Stimulated activated naive CD4-positive, alpha-beta T cell (primary cell): ENCODE data around the gene HOXA6.
A peak's percentile ranks its signal among the peaks of the same experiment; 100 is the strongest.

ENCODE experiments used
- DNase-seq, 6 experiments: peaks; one replicate each; lab custom pipeline; 2025; lab: John Stamatoyannopoulos, UW

The HOXA6 gene

DNA sequence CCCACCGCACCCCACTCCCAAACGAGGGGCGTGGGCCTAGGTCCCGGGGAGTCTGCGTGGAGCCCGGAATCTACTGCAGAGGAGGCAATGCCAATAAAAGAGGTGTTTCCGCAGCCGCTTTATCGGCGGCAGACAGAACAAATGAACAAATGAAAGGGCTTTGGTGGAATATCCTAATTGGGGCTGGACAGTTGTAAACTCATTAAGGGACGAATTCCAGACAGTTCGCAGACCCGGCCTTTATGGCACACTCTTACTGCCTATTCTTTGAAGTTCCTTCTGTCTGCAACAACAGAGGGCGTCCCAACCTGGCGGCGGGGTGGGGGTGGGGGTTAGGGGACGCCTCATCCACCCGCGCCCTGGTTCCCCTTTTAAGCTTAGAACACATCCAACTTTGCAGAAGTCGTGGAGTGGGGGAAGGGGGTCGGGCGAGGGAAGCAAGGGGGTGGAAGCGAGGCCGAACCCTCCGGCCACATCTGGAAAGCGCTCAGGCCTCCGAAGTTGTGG lies 13.7 kb upstream of the HOXA6 start:
- DNase-seq: no peak

DNA sequence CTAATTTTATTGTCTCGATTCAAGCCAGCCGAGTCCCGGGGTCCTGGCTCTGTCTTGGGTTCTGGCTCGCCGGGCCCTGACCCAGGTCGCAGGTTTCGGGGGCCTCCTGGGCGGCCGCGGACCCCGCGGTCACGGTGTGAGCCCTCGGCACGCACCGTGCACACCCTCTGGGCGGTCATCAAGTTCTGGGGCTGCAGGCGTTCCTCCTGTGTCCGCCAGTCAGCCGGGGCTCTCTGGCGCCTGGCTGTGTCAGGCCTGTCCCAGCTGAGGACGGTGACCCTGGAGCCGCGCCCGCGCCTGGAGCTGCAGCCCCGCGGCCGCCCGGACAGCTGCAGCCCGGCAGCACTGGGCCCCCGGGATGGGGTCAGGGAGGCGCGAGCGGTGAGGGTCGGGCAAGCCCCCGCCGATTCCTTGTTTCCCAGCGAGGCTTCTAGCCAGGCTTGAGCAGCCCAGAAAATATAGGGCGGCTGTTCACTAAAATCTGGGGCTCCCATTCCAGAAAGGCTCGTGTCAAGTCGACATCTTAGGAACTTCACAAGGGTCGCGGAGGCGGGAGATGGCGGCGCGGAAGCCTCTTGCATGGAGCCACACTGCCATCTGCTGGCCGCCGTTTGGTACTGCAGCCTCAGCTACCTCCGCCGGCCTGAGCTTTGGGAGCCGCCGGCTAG lies 13.1 kb upstream of the HOXA6 start:
- peak; percentile 59 to 88 (median 76) for DNase-seq

DNA sequence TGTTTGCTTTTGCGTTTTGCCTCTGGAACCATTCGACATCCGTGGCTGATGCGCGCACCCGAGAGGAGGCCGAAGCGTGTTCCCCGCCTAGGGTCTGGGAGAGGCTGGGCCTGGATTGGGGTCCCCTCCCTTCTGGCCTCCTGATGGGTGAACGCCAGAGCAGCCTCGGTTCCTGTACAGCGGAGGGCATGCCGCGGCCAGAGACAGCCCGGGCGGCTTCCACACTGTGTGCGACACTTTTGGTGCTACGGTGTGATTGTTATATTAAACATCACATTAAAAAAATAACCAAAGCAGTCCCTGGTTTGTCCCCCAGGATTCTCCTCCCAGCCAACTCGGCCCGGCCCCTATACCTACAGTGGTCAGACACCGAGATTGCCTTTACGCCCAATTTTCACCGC lies 12.6 kb upstream of the HOXA6 start:
- no peak for DNase-seq

DNA sequence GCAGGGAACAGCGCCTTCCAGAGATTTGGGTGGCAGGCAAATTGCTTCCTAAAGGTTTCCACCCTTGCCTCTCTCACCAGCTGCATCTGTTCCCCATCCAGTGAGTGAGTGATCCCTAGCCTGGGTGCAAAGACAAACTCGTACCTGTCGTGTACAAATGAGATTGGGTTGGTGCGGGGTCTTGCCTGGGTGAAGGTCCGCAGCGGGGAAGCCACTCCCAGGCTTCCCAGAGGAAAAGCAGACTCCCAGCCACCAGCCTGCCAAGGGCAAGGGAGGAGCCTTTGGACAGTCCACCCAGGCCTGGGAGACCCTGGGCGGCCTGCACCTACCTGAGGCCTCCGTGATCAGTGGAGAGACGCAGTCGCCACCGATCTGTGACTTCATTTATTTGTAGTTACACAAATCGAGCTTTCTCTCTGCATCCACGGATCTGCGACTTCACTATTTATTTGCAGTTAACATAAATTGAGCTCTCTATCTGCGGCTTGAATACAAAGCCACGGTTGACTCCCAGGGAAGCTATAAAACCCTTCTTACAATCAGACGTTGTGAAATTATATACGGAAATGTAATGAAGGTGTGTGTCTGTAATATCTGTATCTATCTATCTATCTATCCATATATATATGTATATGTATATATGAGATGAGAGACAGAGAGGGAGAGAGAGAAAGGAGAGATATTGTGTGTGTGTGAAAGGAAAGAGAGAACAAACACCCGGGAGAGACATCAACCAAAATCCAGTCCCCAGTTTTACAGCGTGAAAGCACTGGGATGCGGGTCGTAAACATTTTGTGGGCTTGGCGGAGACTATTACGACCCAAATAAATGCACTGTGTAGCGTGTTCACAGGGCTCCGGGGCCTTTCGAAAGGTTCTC lies 11.9 kb upstream of the HOXA6 start:
- no peak for DNase-seq

DNA sequence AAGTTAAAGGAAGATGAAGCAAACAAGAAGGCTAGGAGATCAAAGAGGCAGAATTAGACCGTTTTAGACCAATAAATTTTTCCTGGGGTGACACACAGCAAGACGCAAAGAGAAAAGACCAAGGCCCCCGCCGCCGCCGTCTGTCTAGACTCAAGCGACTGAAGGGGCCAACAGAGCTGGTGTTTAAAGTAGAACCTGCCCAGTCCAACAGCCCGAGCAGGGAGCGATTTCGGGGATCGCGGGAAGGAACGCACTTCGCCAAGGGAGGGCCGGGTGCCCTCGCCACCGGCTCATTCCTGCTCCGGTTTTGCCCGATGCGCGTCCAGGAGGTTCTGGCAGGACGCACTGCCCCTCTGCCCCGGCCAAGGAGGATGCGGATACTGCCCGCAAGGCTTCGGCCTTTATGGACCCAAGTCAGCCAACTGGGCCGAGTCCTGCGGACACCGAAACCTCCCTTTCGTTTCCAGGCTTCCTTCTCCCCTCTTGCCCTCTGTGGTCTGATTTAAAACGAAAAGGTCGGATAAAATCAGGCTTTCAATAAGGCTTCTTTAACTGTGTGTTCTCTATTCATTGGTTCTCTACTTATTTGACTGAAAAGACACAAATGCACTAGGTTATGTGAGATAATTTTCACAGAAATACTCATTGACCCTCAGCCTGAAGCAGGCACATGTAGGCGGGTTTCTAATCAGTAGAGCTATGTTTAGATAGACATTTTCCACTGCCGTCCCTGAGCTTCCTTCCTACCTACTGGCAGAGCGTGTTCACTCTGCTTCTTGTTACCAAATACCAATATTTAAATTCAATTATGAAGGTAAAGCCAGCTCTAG lies 11.1 kb upstream of the HOXA6 start:
- no peak for DNase-seq

DNA sequence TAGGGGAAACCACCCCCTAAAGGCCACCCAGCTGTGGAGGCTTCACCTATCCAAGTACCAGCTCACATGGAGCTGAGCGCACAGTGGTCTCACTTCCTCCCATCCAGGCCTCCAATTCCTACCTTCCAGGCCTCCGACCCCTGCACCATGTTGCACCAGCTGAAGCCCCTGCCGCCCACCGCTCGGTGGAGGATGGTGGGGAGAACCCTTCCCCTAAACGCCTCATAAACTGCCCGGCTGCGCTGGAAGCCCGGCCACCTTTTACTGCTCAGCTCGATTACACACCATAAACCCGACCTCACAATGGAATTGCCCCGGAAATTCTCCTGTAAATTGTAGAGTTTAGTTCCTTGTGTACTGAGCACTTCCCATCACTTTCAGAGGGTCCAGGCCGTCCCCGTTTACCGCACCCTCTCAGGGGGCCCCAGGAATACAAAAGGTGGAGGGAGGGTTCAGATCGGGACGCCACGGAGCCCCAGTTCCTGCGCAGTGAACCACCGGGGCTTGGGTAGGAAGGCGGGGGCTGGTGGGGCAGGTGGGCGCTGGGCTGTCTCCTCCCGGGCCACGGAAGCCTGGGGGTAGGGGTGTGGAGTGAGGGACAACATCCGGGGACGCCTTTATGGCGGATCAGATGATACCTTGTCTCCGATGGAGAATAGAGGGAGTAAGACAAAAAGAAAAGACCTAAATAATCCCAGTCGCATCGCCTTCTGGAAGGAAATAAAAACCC lies 10.3 kb upstream of the HOXA6 start:
- DNase-seq: no peak

DNA sequence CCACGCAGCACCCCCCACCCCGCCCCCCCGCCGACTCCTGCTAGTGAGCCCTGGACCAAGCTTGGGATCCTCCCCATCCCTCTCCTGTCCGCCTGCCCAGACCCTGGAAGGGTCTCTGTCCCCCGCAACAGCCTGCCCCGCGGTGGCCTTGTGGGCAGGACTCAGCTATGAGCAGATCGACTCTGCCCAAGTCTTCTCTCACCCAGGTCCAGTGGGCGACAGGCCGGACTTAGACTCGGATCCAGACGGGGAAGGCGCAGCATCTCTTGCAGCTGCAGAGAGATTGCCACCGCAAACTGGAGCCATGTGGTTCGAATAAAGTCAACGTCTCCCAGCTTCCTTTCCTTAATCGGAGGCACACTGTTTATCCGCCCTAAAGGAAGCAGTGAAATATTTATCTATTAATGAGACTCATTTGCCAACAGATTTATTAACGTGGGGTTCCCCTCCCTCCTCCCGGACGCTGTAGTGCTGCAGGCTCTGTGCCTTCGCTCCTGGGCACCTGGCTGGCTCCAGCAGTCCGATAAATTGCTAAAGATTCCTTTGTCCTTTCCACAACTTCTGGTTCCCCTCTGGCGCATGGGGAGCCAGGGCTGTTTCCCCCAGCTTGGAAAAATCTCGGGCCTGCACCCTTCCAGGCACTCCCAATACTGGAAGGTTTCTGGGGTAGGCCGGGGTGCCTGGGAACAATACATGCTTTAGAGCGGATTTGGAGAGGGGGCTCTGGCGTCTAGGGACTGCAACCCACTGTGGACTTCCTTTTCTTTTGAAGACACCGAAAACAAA lies 9.5 kb upstream of the HOXA6 start:
- no peak for DNase-seq

DNA sequence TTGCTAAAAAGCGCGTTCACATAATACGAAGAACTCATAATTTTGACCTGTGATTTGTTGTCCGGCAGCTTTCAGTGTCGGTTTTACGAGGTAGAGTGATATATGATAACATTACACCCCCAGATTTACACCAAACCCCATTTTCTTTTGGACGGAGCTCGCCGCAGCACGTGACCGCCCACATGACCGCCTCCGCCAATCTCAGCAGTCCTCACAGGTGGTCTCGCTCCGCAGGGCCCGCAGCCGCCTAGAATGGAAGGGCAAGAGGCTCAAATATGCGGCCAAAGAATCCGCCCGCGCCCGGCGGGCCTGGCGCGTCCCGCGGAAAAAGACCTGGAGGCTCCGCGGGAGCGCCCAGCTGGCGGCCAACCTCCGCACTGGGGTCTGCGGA lies 8.9 kb upstream of the HOXA6 start, which contains the start of gene HOXA7:
HOXA7 (minus strand) TSS at position 168 of the 391 bp plus-strand sequence; CDS start at position 38, 130 bp downstream.
- no peak for DNase-seq

DNA sequence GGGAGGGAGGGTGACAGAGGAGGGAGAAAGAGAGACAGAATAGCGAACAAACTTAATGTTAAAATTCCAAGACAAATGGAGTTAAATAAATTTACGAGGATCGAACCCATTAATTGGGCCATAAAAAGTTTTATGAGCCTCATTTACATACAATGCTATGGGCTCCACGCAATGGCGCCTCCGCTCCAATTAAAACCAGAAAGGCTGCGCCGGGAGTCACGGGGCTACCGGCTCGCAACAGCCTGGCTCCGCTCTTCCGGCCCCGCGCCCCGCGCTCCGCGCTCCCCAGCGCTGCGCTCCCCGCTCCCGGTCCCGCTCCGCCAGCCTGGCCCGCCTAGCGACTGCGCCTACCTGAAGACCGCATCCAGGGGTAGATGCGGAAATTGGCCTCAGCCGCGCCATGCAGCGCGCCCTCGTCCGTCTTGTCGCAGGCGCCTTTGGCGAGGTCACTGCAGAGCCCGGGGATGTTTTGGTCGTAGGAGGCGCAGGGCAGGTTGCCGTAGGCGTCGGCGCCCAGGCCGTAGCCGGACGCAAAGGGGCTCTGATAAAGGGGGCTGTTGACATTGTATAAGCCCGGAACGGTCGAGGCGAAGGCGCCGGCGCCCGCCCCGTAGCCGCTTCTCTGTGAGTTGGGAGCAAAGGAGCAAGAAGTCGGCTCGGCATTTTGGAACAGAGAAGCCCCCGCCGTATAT lies 8.4 kb upstream of the HOXA6 start:
- DNase-seq: no peak

DNA sequence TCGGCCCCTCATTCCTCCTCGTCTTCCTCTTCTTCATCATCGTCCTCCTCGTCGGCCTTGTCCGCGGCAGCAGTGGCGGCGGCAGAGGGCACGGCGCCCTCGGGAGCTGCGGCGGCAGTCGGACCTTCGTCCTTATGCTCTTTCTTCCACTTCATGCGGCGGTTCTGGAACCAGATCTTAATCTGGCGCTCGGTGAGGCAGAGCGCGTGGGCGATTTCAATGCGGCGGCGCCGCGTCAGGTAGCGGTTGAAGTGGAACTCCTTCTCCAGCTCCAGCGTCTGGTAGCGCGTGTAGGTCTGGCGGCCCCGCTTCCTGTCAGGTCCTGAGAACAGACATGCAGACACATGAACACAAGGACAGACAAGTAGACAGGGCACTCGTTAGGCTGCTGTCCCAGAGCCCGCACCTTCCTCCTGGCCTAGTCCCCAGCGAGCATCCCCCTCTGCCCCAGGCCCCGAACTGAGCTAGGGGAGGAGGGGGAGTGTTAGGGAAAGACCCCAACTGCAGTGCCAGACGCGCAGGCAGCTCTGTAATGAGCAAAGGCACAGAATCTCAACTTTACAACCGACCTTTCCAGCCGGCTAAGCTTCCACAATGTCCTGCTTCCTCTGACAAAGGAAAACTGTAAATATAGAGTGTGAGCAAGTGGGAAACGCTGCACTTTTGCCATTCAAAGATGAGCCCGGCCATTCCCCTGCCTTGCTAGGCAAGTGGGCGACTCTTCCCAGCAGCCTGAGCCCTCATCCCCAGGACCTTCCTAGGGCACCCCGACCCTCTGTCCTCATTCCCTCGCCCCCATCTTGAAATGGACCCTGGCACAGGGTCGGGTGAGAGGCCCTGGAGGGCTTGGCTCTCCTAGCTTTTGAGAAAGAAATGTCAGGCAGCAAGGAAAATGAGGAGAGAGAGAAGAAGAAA lies 7.6 kb upstream of the HOXA6 start:
- peak in 1 of 6 experiments; percentile 16 for DNase-seq

DNA sequence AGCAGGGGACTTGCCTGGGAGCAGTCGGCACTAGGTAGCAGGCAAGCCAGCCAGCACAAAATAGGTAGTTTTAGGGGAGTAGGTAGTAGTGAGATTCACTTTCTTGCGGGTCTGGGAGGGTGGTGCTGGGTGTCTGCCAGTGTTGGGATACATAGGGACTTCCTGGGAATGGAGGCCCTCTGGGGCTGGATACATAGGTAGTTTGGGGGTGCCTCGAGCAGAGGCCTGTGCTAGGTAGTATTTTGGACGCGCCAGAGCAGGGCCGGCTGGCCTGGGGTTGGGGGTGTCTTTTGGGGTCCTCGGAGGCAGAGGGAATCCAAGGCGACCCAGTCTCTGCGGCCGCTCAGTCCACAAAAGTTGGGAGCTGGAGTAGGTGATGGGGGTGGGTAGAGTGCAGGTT lies 6.8 kb upstream of the HOXA6 start:
- no peak for DNase-seq

DNA sequence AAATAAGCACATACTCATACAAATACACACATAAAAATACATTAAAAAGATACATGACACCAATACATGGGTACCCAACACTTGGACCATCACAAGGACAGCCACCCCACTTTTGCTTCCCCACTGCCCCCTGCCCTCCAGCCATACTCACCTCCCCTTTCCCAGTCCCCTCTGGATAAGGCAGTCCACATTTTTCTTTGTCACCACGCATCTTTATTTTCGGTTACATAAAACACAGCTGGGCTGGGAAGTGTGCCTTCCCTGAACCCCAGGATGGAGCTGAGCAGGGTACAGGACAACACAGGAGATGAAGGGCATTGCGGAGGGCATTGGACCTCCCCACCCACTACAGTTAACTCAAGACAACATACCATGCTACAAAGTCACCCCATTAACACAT lies 6.0 kb upstream of the HOXA6 start:
- DNase-seq: no peak

DNA sequence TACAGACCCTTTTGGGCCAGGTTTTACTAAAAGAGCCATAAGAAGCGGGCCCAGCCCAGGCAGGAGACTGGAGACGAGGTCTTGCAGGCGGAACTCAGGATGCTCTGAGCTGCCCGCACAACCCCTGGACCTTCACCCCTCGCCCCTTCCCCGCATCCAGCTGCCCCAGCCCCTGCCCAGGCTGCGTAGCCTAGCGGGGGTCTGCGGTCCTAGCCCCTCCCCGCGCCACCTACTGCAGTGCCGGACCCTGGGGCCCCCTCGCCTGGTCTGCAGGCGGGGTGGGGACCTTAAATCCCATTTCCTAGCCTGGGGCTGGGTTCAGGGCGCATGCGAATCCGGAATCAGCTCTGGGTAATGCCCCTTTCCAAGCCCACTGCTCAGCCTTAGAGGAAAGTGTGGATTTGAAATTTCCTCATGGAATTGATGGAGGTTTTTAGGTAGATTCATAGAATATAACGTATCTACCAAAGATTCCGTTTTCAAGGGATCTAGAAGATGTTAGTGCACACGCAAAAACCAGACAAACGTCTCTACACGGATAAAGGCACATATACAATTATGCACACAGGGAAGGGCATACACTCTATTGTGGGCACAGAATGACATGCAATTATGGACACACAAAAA lies 5.4 kb upstream of the HOXA6 start:
- no peak for DNase-seq

DNA sequence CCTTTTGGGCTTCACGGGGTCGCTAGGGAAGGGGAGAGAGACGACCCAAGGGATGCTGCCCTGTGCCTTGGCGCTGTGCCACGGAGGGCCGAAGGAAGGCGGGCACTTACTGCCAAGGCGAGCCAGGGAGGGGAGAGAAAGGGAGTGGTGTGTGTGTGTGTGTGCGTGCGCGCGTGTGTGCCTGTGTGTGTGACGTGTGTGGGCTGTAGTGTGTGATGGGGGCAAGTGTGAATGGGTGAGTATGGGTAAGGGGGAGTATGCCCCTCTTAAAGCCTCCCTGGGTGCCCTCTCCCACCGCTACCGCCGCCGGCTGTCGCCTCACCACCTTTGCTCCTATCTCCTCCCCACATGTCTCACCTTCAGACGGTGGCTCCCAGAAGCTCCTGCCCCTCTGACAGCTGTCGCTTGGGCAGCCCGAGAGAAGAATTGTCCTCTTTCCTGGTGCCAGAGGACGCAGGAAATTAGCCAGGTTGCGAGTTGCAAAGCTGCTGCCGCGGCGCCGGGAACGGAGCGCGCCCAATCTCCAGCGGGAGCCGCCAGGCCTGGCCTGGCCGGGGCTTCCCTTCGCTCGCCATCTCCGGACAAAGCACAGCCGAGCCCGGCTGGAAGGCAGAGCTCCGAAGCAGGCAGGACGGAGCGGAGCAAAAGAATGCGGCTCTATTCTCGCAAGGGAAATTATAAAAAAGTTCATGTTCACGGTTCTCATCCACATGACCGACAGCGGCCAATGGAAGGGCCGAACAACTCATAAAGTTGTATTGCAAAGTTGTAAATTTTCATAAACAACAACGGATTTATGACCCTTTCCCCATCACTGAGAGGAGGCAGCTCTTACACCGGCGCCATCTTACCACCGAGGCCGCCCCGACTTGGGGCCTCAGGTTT lies 4.6 kb upstream of the HOXA6 start, which contains the start of gene HOXA3:
HOXA3 (minus strand) TSS at position 653 of the 885 bp plus-strand sequence. CDS start 41,943 bp downstream, outside the sequence.
- no peak for DNase-seq

DNA sequence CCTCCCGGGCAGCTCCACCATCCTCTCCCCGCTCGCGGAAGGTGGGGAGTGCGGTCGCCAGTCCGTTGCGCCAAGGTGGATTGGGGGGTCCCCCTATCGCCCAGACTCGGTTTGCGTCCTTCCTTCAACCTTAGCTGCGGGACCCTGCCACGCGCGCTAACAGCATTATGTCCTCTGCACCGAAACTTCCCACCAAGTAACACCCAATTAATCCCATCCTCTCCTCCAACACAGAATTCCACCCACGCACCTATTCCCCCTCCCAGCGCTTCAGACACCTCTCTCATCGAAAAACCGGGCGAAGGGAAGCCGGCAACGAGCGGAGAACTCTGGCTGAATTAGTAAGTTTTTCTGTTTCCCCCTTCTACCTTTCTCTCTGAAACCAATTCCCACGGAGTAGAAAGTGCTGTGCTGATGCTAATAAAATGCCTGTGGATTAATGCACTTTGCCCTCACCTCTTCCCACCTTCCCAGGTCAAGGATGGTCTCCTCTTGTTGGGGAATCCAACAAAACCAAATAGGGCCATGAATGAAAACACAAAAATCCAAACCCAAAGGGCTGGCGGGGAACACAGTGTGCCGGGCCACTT lies 3.9 kb upstream of the HOXA6 start:
- DNase-seq: no peak

DNA sequence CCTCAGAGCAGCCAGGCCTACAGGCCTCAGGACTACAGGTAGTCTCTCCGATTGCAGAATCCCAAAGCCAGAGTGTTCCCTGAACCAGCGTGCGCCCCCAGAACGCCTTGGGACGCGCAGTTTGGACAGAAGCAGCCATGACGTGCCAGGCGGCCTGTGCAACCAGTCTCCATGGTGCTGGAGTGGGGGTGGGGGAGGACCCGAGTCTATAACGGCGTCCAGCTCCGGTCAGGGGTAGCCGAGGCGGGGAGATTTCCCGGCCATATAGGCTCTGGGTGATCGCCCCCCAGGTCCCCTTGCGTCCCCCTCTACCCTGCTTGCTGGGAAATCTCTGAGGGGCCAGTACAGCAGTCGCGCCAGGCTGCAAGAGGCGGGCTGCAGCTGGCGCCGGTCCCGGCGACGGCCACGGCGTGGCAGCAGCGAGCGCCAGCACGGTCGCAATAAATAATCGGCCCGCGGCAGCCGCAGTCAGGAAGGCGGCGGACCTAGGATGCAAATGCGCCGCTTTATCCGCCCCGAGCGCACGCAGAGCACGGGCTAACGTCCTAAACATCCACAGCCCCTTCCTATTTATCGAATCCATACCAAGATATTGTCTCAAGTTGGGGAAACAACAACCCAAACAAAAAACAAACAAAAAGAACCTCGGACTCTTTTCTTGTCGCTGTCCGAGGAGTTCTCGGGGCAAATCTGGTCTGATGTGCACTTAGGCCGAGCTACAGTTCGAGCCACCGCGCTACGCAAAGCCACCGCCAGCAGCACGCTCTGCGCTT lies 3.2 kb upstream of the HOXA6 start:
- DNase-seq: peak in 4 of 6 experiments; percentile 19 to 56 (median 35)
